PC-9 (cell line): ENCODE measurements around the gene RARS2. TPM values are rescaled to one million over a fixed set of nuclear protein-coding genes. Genes with fewer than 3 reads are reported as not detected.

Experiments
- BruUV-seq: library from RNA; stranded (reverse); fragments of 400-500 nt; replicated peaks from 2 replicates; lab custom pipeline; 2021; lab: Mats Ljungman, UMichigan
- CTCF ChIA-PET: fragments of 300-600 bp; sonication (Branson Sonifier 250); formaldehyde crosslinking; loops from one replicate; lab custom pipeline; 2022; ENCODE audit warnings: antibody characterized with exemption; lab: Charles Lee
- POLR2A ChIA-PET: fragments of 300-600 bp; sonication (Branson Sonifier 250); formaldehyde crosslinking; loops from one replicate; lab custom pipeline; 2022; ENCODE audit warnings: antibody characterized with exemption; ENCODE audit not compliant: unreplicated experiment; lab: Charles Lee
- DNase-seq, 2 experiments: peaks; one replicate each; pipeline versions ENCODE4 v3.0.0 to v3.0.0-alpha.2; 2015 to 2022; ENCODE audit warnings: mixed read lengths in 1 of 2
- H2AFZ ChIP-seq: fragments of 200-600 bp; sonication (generic); 2 replicates; pipeline ENCODE4 v1.8.1; 2017; ENCODE audit warnings: antibody characterized with exemption
- H3F3A ChIP-seq: fragments of 200-600 bp; sonication (generic); 2 replicates; pipeline ENCODE4 v1.8.1; 2017; ENCODE audit warnings: antibody characterized with exemption, mild to moderate bottlenecking, low read depth; ENCODE audit not compliant: insufficient read depth
- H3K27ac ChIP-seq: fragments of 200-600 bp; sonication (generic); 2 replicates; pipeline ENCODE4 v1.6.1; 2016; ENCODE audit warnings: mixed run types
- H3K27me3 ChIP-seq: fragments of 200-600 bp; sonication (generic); 2 replicates; pipeline ENCODE4 v1.6.1; 2016; ENCODE audit warnings: low read depth, mixed run types; ENCODE audit not compliant: insufficient read depth
- H3K36me3 ChIP-seq: fragments of 200-600 bp; sonication (generic); 2 replicates; pipeline ENCODE4 v1.6.1; 2016; ENCODE audit warnings: low read depth, mixed run types
- H3K4me1 ChIP-seq: fragments of 200-600 bp; sonication (generic); replicated peaks from 2 replicates; pipeline ENCODE4 v1.6.1; 2016; ENCODE audit warnings: mixed run types; ENCODE audit not compliant: insufficient read depth
- H3K4me2 ChIP-seq: fragments of 200-600 bp; sonication (generic); 2 replicates; pipeline ENCODE4 v1.6.1; 2017; ENCODE audit warnings: mixed run types
- H3K4me3 ChIP-seq: fragments of 200-600 bp; sonication (generic); 2 replicates; pipeline ENCODE4 v1.6.1; 2016; ENCODE audit warnings: mixed run types
- H3K79me2 ChIP-seq: fragments of 200-600 bp; sonication (generic); 2 replicates; pipeline ENCODE4 v1.6.1; 2017; ENCODE audit warnings: low read depth, mixed run types
- H3K9me2 ChIP-seq: fragments of 200-600 bp; sonication (generic); 2 replicates; pipeline ENCODE4 v1.8.1; 2017; ENCODE audit warnings: mild to moderate bottlenecking; ENCODE audit not compliant: insufficient read depth
- H3K9me3 ChIP-seq: fragments of 200-600 bp; sonication (generic); 2 replicates; pipeline ENCODE4 v1.8.1; 2016; ENCODE audit warnings: low read depth; ENCODE audit not compliant: insufficient read depth
- H4K20me1 ChIP-seq: fragments of 200-600 bp; sonication (generic); 2 replicates; pipeline ENCODE4 v1.8.1; 2017; ENCODE audit not compliant: insufficient read depth
- CTCF ChIP-seq: fragments of 200-600 bp; sonication (generic); conservative IDR thresholded peaks from 2 replicates; pipeline ENCODE4 v1.6.1; 2017; ENCODE audit warnings: mixed run types, antibody characterized with exemption, mild to moderate bottlenecking, moderate library complexity
- EZH2 ChIP-seq: fragments of 200-600 bp; sonication (generic); IDR thresholded peaks from 2 replicates; pipeline ENCODE4 v1.8.0; 2017; ENCODE audit warnings: antibody characterized with exemption, low read depth
- intact Hi-C: fragments of 100-400 bp; cut with micrococcal nuclease; formaldehyde crosslinking; loops from one replicate; pipeline ENCODE4 v1.10.0; 2022; ENCODE audit not compliant: unreplicated experiment
- total RNA-seq: library from RNA; stranded (reverse); gene quantifications from 2 replicates; pipeline ENCODE4 v1.2.3, GENCODE V29; 2021

Gene RARS2
- total RNA-seq, 1 experiment from 2014 or later = 34.6 TPM

- Histone ChIP-seq H3K4me2 (no peak overlapping the region), H3K79me2 (no peaks in the 10 kb centered on the region), H4K20me1 (no peaks in the 10 kb centered on the region), H3K4me3 (no peak overlapping the region), H3K9me2 (no peaks in the 10 kb centered on the region), H3F3A (no peaks in the 10 kb centered on the region), H3K4me1 (no peaks in the 10 kb centered on the region), H3K36me3 (no peaks in the 10 kb centered on the region), H3K27me3 (no peaks in the 10 kb centered on the region), H3K27ac (no peak overlapping the region), H2AFZ (no peak overlapping the region), H3K9me3 (no peaks in the 10 kb centered on the region)
- ChIA-PET CTCF (no interaction called here), POLR2A (no interaction called here)
- no TSS peak for BruUV-seq
- intact Hi-C loops = no loop called here
- no peak for DNase-seq
- no peak for TF ChIP-seq EZH2
- no peak for TF ChIP-seq CTCF
These were observed 85.3 kb downstream of the RARS2 start for GRCh38 chr6:87504441-87504840.

DNA sequence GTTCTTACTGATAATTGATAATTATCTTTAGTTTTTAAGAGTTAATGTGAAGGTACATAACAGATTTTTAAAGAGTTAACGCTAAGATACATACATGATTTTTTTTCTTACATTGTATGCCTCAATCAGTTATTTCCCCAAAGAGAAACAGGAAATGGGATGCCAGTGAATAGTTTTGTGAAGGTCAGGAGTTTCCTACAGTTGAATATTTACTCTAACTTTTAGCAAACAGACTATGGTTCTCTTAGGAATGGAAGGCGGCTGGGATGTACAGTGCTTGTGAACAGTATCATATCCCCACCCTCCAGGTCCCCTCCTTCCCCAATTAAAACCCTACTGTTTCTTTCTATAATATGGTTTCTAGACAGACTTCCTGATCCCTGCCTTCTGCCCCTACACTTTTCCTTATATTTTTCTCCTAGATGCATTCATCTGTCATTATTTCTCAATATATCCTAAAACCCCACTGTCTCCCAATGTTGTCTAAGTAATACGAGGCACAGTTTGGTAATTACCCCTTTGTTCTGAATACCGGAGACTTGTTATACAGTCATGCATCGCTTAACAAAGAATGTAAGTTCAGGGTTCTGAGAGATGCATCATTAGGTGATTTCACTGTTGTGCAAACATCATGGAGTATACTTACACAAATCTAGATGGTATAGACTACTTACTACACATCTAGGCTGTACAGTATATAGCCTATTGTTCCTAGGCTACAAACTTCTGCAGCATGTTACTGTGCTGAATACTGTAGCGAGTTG is 87.8 kb downstream of the RARS2 start:
- no peaks in the 10 kb centered on the region for H3K36me3 ChIP-seq
- H3K79me2 ChIP-seq = no peaks in the 10 kb centered on the region
- POLR2A ChIA-PET = no interaction called here
- TF ChIP-seq EZH2 (no peak), CTCF (no peak)
- H3K4me3 ChIP-seq = no peak overlapping the region
- intact Hi-C loops = no loop called here
- H3K4me2 ChIP-seq = no peak overlapping the region
- DNase-seq = no peak
- no peak overlapping the region for H2AFZ ChIP-seq
- no peaks in the 10 kb centered on the region for H3K4me1 ChIP-seq
- no peaks in the 10 kb centered on the region for H3K9me2 ChIP-seq
- no TSS peak for BruUV-seq
- no peaks in the 10 kb centered on the region for H3K27me3 ChIP-seq
- no peaks in the 10 kb centered on the region for H3K9me3 ChIP-seq
- H3K27ac ChIP-seq = no peak overlapping the region
- H3F3A ChIP-seq = no peaks in the 10 kb centered on the region
- H4K20me1 ChIP-seq = no peaks in the 10 kb centered on the region
- CTCF ChIA-PET = no interaction called here

GRCh38 chr6:87498048-87498447 is 91.7 kb downstream of the RARS2 start:
- H3K36me3 ChIP-seq = no peaks in the 10 kb centered on the region
- H3K4me1 ChIP-seq = no peaks in the 10 kb centered on the region
- no peaks in the 10 kb centered on the region for H3K79me2 ChIP-seq
- no peak overlapping the region for H3K4me2 ChIP-seq
- no peaks in the 10 kb centered on the region for H3F3A ChIP-seq
- no peaks in the 10 kb centered on the region for H3K9me2 ChIP-seq
- no peaks in the 10 kb centered on the region for H3K9me3 ChIP-seq
- no peak overlapping the region for H3K4me3 ChIP-seq
- intact Hi-C loops = no loop called here
- no peak for DNase-seq
- H2AFZ ChIP-seq = no peak overlapping the region
- no TSS peak for BruUV-seq
- no peaks in the 10 kb centered on the region for H4K20me1 ChIP-seq
- ChIA-PET POLR2A (no interaction called here), CTCF (no interaction called here)
- no peaks in the 10 kb centered on the region for H3K27me3 ChIP-seq
- no peak overlapping the region for H3K27ac ChIP-seq
- TF ChIP-seq CTCF (no peak), EZH2 (no peak)
